A549 (cell line): ENCODE data around the gene TCF4.

ENCODE experiments used
- CTCF ChIP-seq: fragments of >200 bp; sonication (Bioruptor Twin); formaldehyde crosslinking; IDR thresholded peaks from 3 replicates; pipeline ENCODE4 v1.5.1; 2016
- PHF8 ChIP-seq: fragments of 200-600 bp; sonication (generic); IDR thresholded peaks from 2 replicates; pipeline ENCODE4 v1.6.1; 2016; ENCODE audit warnings: low read depth, mild to moderate bottlenecking, antibody characterized with exemption, moderate library complexity, borderline replicate concordance

GRCh38 chr18:55269622-55270021 is 318.4 kb downstream of the TCF4 start:
- TF ChIP-seq CTCF: no peak
- TF ChIP-seq PHF8: no peak
